Fibroblast of villous mesenchyme (primary cell): ENCODE results near the gene TTC21A. TPM values are rescaled to one million over a fixed set of nuclear protein-coding genes. Genes with fewer than 3 reads are reported as not detected.
A peak's percentile ranks its signal among the peaks of the same experiment; 100 is the strongest.
"Not testable (repeated sequence)": the region's sequence is repeated elsewhere in the genome, so short reads cannot be mapped to it uniquely, and the experiment has no call there.

Experiments
- DNase-seq: peaks from one replicate; pipeline ENCODE4 v3.0.0-alpha.2; 2010; ENCODE audit warnings: low read depth
- H3K4me3 ChIP-seq: 2 replicates; pipeline ENCODE4 v1.5.1; 2011; ENCODE audit warnings: low read depth, mild to moderate bottlenecking, low read length
- CTCF ChIP-seq: IDR thresholded peaks from 2 replicates; pipeline ENCODE4 v1.5.1; 2012; ENCODE audit warnings: low read depth, mild to moderate bottlenecking, low read length; ENCODE audit not compliant: insufficient read depth
- total RNA-seq: library from RNA; depleted of rRNA; stranded (reverse); fragments of >200 nt; gene quantifications from 2 replicates; pipeline ENCODE4 v1.2.3, GENCODE V29; 2012

The TTC21A gene
- total RNA-seq, 1 donor = 3.9 TPM

- H3K4me3 ChIP-seq = no peak overlapping the region
- no peak for DNase-seq
- no peak for TF ChIP-seq CTCF
Measured at GRCh38 chr3:39170461-39170860, 63.0 kb downstream of the TTC21A start.

GRCh38 chr3:39170877-39171276, 63.4 kb downstream of the TTC21A start:
- not testable (repeated sequence) for H3K4me3 ChIP-seq, DNase-seq

GRCh38 chr3:39171860-39172259, 64.4 kb downstream of the TTC21A start:
- no peak for TF ChIP-seq CTCF
- no peak overlapping the region for H3K4me3 ChIP-seq
- no peak for DNase-seq

GRCh38 chr3:39173318-39174125, 66.0 kb downstream of the TTC21A start:
- no peak for DNase-seq
- no peak for TF ChIP-seq CTCF

GRCh38 chr3:39176025-39176714, 68.7 kb downstream of the TTC21A start:
- H3K4me3 ChIP-seq = no peak overlapping the region
- DNase-seq = no peak
- no peak for TF ChIP-seq CTCF

More at GRCh38 chr3:39173318-39174125, 66.0 kb downstream of the TTC21A start:
- H3K4me3 ChIP-seq = no peak overlapping the region

- peak; percentile 98 for DNase-seq
- H3K4me3 ChIP-seq = peak overlapping the region; percentile 51
- no peak for TF ChIP-seq CTCF
Measured at GRCh38 chr3:39177708-39178332, 70.3 kb downstream of the TTC21A start.

GRCh38 chr3:39178553-39178952, 71.1 kb downstream of the TTC21A start:
- peak; percentile 65 for DNase-seq
- TF ChIP-seq CTCF = no peak
- peak overlapping the region; percentile 51 for H3K4me3 ChIP-seq
